ENCODE measurements around the gene CTNNA2.

The CTNNA2 gene

GRCh38 chr2:79830501-79830900 is 317.6 kb downstream of the CTNNA2 start:
- in situ Hi-C loops (cut with HindIII; ENCODE audit: low pct_ligation_motif_present, low sequenced_read_pairs) = no loop called here
- H3K27me3 ChIP-seq (replicated peaks) = no peaks in the 10 kb centered on the region
- H3K4me3 ChIP-seq (ENCODE audit: low read depth, low read length) = no peak overlapping the region
- no peaks in the 10 kb centered on the region for H3K36me3 ChIP-seq (replicated peaks)
- H3K27ac ChIP-seq = no peak overlapping the region
- TF ChIP-seq CTCF (IDR thresholded peaks at IDR 0.05; ENCODE audit: low read depth, low read length, missing control alignments) = no peak
- DNase-seq = no peak

DNA sequence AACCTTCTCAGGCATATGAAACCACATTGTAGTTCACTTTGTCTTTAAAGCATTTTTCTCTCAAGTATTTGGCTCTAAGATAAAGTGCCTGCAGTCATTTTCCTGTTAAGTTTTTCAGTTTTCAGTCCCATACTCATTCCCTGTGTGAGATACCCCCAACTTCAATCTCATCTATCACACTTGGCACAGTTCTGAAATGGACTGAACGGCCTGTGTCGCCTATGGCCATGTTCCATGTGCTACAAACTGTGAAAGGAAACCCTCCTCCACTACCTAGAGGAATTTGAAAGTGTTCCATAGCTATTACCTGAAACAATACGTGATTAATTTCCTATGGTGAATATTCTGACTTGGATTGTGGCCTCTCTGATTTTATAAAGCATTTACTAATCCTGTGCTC is 319.1 kb downstream of the CTNNA2 start:
- Histone ChIP-seq H3K27ac (no peak overlapping the region), H3K27me3 (replicated peaks) (no peaks in the 10 kb centered on the region), H3K36me3 (replicated peaks) (no peaks in the 10 kb centered on the region), H3K4me3 (ENCODE audit: low read depth, low read length) (no peak overlapping the region)
- in situ Hi-C loops (cut with HindIII; ENCODE audit: low pct_ligation_motif_present, low sequenced_read_pairs) = no loop called here
- no peak for DNase-seq
- TF ChIP-seq CTCF (IDR thresholded peaks at IDR 0.05; ENCODE audit: low read depth, low read length, missing control alignments) = no peak

DNA sequence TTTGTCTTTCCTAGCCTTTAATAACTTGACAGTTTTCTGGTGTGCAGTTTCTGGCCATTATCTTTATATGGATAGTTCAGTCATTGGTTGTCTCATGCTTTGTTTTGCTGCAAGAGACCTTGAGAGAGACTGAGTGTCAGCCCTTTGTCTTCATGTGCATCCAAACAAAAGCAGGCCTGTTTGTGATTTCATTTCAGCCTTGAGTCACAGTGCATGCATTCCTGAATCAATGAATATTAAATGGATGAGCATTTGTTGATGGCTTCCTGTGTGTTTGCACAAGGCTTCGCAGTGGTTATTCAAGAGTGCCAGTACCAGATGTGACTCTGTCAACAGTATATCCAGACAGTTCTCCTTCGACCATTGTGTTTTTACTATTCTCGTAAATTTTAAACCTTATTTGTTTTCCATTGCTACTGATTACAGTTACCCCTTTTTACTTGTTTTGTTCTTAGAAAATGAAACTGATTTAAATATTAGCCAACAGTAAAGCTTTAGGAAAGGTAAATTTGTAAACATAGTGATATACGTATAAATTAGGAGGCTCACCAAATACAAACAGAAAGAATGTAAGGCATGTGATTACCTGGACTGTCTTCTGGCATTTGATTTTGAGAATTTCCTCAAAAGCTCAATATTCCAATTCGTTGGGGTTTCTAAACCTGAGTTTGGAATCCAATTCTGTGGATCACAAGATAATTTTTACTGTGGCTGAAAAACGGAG is 319.8 kb downstream of the CTNNA2 start:
- Histone ChIP-seq H3K36me3 (replicated peaks) (no peaks in the 10 kb centered on the region), H3K4me3 (ENCODE audit: low read depth, low read length) (no peak overlapping the region), H3K27me3 (replicated peaks) (no peaks in the 10 kb centered on the region), H3K27ac (no peak overlapping the region)
- in situ Hi-C loops (cut with HindIII; ENCODE audit: low pct_ligation_motif_present, low sequenced_read_pairs) = no loop called here
- no peak for DNase-seq
- no peak for TF ChIP-seq CTCF (IDR thresholded peaks at IDR 0.05; ENCODE audit: low read depth, low read length, missing control alignments)

GRCh38 chr2:79833235-79833878 is 320.5 kb downstream of the CTNNA2 start:
- in situ Hi-C loops (cut with HindIII; ENCODE audit: low pct_ligation_motif_present, low sequenced_read_pairs) = no loop called here
- Histone ChIP-seq H3K27ac (no peak overlapping the region), H3K36me3 (replicated peaks) (no peaks in the 10 kb centered on the region), H3K27me3 (replicated peaks) (no peaks in the 10 kb centered on the region), H3K4me3 (ENCODE audit: low read depth, low read length) (no peak overlapping the region)
- DNase-seq = no peak
- no peak for TF ChIP-seq CTCF (IDR thresholded peaks at IDR 0.05; ENCODE audit: low read depth, low read length, missing control alignments)

DNA sequence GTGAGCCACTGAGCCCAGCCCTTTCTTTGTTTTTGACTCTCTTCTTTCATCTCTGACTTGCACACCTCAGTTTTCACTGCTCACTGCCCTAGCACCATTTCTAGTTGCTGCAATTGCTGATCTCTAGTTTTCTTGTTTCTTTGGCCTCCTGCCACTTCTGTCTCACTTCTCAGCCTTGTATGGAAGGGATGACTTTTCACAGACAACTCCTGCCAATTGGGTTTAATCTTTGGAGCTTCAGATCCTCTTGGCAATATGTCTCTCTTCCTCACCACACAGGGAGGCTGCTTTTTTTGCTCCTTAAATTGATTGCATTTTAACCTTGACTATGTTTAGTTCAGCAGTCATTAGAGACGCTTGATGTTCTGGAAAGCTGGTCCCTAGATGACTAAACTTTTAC is 323.1 kb downstream of the CTNNA2 start:
- Histone ChIP-seq H3K27ac (no peak overlapping the region), H3K27me3 (replicated peaks) (no peaks in the 10 kb centered on the region), H3K36me3 (replicated peaks) (no peaks in the 10 kb centered on the region), H3K4me3 (ENCODE audit: low read depth, low read length) (no peak overlapping the region)
- no peak for DNase-seq
- no peak for TF ChIP-seq CTCF (IDR thresholded peaks at IDR 0.05; ENCODE audit: low read depth, low read length, missing control alignments)
- in situ Hi-C loops (cut with HindIII; ENCODE audit: low pct_ligation_motif_present, low sequenced_read_pairs) = no loop called here

All from brain microvascular endothelial cell (primary cell).